Inflammatory macrophage treated with lipopolysaccharide for 1 hour (primary cell): ENCODE results near the gene GCM1.

Experiments
- DNase-seq, 2 donors: peaks; one replicate each; pipeline ENCODE4 v3.0.0-alpha.2; 2020 to 2022

The GCM1 gene

DNA sequence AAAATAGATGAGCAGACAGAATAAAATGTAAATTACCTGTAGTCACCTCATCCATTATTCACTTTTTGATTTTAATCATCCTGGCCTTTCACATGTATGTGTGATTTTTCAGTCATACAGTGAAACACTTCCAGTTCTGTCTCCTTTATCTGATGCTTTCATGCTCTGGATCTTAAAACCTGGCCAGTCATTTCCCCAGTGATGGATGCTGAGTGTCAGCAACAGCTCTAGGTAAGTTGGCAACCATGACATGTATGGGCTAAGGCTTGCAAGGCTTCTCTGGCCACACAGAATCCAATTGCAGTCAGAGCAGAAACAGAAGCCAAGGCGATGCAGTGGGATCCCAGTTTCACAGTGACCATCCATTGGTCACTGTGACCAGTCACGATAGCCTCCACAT is 47.6 kb downstream of the GCM1 start:
- no peak for DNase-seq

- DNase-seq, result no peak
Measured at GRCh38 chr6:53100561-53100960, 48.1 kb downstream of the GCM1 start.

GRCh38 chr6:53095716-53096115 is 52.9 kb downstream of the GCM1 start:
- DNase-seq, result no peak

DNA sequence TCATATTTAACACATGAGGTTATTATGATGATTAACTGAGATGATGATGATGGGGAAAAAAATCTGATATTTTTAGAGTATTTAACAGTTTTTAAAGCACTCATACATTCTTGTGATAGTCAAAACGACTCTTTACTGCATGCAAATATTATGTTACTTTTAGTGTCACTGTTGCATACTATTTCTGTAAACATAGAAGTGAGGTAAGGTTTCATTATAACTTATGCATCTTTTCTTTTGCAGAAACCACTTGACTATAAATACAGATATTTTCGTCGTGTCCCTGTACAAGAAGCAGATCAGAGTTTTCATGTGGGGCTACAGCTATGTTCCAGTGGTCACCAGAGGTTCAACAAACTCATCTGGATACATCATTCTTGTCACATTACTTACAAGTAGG is 53.4 kb downstream of the GCM1 start:
- no peak for DNase-seq

- no peak for DNase-seq
Measured at GRCh38 chr6:53090576-53090975, 58.1 kb downstream of the GCM1 start.

DNA sequence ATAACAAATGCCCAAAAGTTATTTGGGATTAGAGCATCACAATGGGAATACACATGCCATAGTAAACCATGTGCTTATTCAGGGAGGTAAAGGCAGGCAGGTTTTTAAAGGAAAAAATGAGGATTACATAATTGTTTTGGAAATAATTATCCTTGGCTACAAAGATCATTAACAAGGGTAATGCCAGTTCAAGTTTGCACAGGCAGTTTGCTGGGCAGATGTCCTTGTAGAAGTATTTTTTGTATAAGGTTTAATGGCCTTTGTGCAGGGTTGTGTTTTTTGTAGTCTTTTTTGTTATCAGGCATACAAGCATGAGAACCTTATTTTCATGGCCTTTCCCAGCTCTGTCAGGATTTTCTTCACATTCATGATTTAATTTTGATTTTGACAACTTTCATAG is 58.7 kb downstream of the GCM1 start:
- no peak for DNase-seq

GRCh38 chr6:53086302-53086701 is 62.3 kb downstream of the GCM1 start:
- no peak for DNase-seq

- no peak for DNase-seq
Measured at GRCh38 chr6:53080813-53081212, 67.8 kb downstream of the GCM1 start.
